ENCODE results near the gene ABCG8.

ABCG8 gene

GRCh38 chr2:43810452-43810851 lies 28.3 kb upstream of the ABCG8 start:
- no peaks in the 10 kb centered on the region for H3K9me3 Mint-ChIP-seq
- no peaks in the 10 kb centered on the region for H3K27me3 Mint-ChIP-seq (ENCODE audit: low read depth)
- no peaks in the 10 kb centered on the region for H3K4me1 Mint-ChIP-seq
- H3K4me3 Mint-ChIP-seq = no peak overlapping the region
- no peak for TF ChIP-seq CTCF (IDR thresholded peaks at IDR 0.05; ENCODE audit: unreplicated experiment in 3 of 3)
- no peak overlapping the region for H3K27ac Mint-ChIP-seq
- peaks cover 28% of the 10 kb centered on the region for H3K36me3 Mint-ChIP-seq (ENCODE audit: low read depth)

GRCh38 chr2:43810888-43811287 lies 27.9 kb upstream of the ABCG8 start:
- Mint-ChIP-seq H3K4me3 (no peak overlapping the region), H3K27ac (no peak overlapping the region), H3K27me3 (ENCODE audit: low read depth) (no peaks in the 10 kb centered on the region), H3K36me3 (ENCODE audit: low read depth) (peaks cover 28% of the 10 kb centered on the region), H3K4me1 (no peaks in the 10 kb centered on the region), H3K9me3 (no peaks in the 10 kb centered on the region)
- no peak for TF ChIP-seq CTCF (IDR thresholded peaks at IDR 0.05; ENCODE audit: unreplicated experiment in 3 of 3)

- Mint-ChIP-seq H3K27me3 (ENCODE audit: low read depth) (no peaks in the 10 kb centered on the region), H3K27ac (no peak overlapping the region), H3K4me3 (no peak overlapping the region), H3K36me3 (ENCODE audit: low read depth) (peaks cover 19% of the 10 kb centered on the region), H3K4me1 (no peaks in the 10 kb centered on the region), H3K9me3 (no peaks in the 10 kb centered on the region)
- no peak for TF ChIP-seq CTCF (IDR thresholded peaks at IDR 0.05; ENCODE audit: unreplicated experiment in 3 of 3)
Observed at GRCh38 chr2:43812006-43812405, 26.8 kb upstream of the ABCG8 start.

- Mint-ChIP-seq H3K27me3 (ENCODE audit: low read depth) (no peaks in the 10 kb centered on the region), H3K9me3 (no peaks in the 10 kb centered on the region)
Observed at GRCh38 chr2:43812947-43813346, 25.8 kb upstream of the ABCG8 start.

GRCh38 chr2:43814711-43815110 lies 24.1 kb upstream of the ABCG8 start:
- no peak for TF ChIP-seq CTCF (IDR thresholded peaks at IDR 0.05; ENCODE audit: unreplicated experiment in 3 of 3)
- no peaks in the 10 kb centered on the region for H3K4me1 Mint-ChIP-seq
- peaks cover 9% of the 10 kb centered on the region for H3K36me3 Mint-ChIP-seq (ENCODE audit: low read depth)
- H3K9me3 Mint-ChIP-seq = no peaks in the 10 kb centered on the region
- H3K4me3 Mint-ChIP-seq = no peak overlapping the region
- no peak overlapping the region for H3K27ac Mint-ChIP-seq
- no peaks in the 10 kb centered on the region for H3K27me3 Mint-ChIP-seq (ENCODE audit: low read depth)

More at GRCh38 chr2:43812947-43813346, 25.8 kb upstream of the ABCG8 start:
- no peak overlapping the region for H3K27ac Mint-ChIP-seq
- no peak for TF ChIP-seq CTCF (IDR thresholded peaks at IDR 0.05; ENCODE audit: unreplicated experiment in 3 of 3)
- no peaks in the 10 kb centered on the region for H3K4me1 Mint-ChIP-seq
- peaks cover 15% of the 10 kb centered on the region for H3K36me3 Mint-ChIP-seq (ENCODE audit: low read depth)
- no peak overlapping the region for H3K4me3 Mint-ChIP-seq

GRCh38 chr2:43818761-43819160 lies 20.0 kb upstream of the ABCG8 start:
- no peak overlapping the region for H3K27ac Mint-ChIP-seq
- no peaks in the 10 kb centered on the region for H3K4me1 Mint-ChIP-seq
- H3K9me3 Mint-ChIP-seq = no peaks in the 10 kb centered on the region
- peaks cover 5% of the 10 kb centered on the region for H3K27me3 Mint-ChIP-seq (ENCODE audit: low read depth)
- TF ChIP-seq CTCF (IDR thresholded peaks at IDR 0.05; ENCODE audit: unreplicated experiment in 3 of 3) = no peak
- peaks cover 4% of the 10 kb centered on the region for H3K36me3 Mint-ChIP-seq (ENCODE audit: low read depth)
- no peak overlapping the region for H3K4me3 Mint-ChIP-seq
